SK-N-SH (cell line): ENCODE data around the gene PPM1E. TPM values are rescaled to one million over a fixed set of nuclear protein-coding genes. Genes with fewer than 3 reads are reported as not detected.

Source experiments
- CTCF ChIA-PET: fragments of 300-600, 350-600 bp; formaldehyde crosslinking; extraction: SDS; loops from one replicate; lab custom pipeline; 2021; lab: Yijun Ruan, JAX
- POLR2A ChIA-PET: fragments of 350-600 bp; sonication (Branson Sonifier 250); formaldehyde crosslinking; extraction: SDS; loops from one replicate; lab custom pipeline; 2020; ENCODE audit warnings: antibody characterized with exemption, inconsistent platforms; lab: Yijun Ruan, JAX
- DNase-seq: peaks from one replicate; pipeline ENCODE4 v3.0.0; 2012
- H2AFZ ChIP-seq: fragments of 200-600 bp; sonication (generic); 2 replicates; pipeline ENCODE4 v1.8.1; 2016; ENCODE audit warnings: antibody characterized with exemption, mild to moderate bottlenecking, low read depth
- H3F3A ChIP-seq: fragments of 200-600 bp; sonication (generic); replicated peaks from 2 replicates; pipeline ENCODE3; 2016; ENCODE audit warnings: antibody characterized with exemption, mild to moderate bottlenecking; ENCODE audit not compliant: insufficient read depth
- H3K27ac ChIP-seq, 2 experiments: fragments of 200-500 bp in 1 of 2; fragments of 200-600 bp in 1 of 2; sonication (Bioruptor generic) in 1 of 2; sonication (generic), shearing (Covaris generic) in 1 of 2; 2 replicates each; pipeline versions ENCODE4 v1.5.1 to v1.6.1; 2014 to 2016; ENCODE audit warnings: low read depth in 2 of 2, inconsistent platforms in 1 of 2, low read length in 1 of 2, mild to moderate bottlenecking in 1 of 2, mixed read lengths in 1 of 2
- H3K27me3 ChIP-seq: fragments of 200-600 bp; sonication (generic), shearing (Covaris generic); 2 replicates; pipeline ENCODE4 v1.6.1; 2016; ENCODE audit warnings: mixed run types; ENCODE audit not compliant: insufficient read depth
- H3K36me3 ChIP-seq, 2 experiments: fragments of 200-500 bp in 1 of 2; fragments of 200-600 bp in 1 of 2; sonication (Bioruptor generic) in 1 of 2; sonication (generic) in 1 of 2; replicated peaks in 1 of 2; 2 replicates each; pipeline versions ENCODE3 to v1.5.1; 2014 to 2016; ENCODE audit warnings: low read length in 1 of 2, mild to moderate bottlenecking in 1 of 2; ENCODE audit not compliant: insufficient read depth in 2 of 2, control insufficient read depth in 1 of 2
- H3K4me1 ChIP-seq, 2 experiments: fragments of 200-500 bp in 1 of 2; fragments of 200-600 bp in 1 of 2; sonication (Bioruptor generic) in 1 of 2; sonication (generic), shearing (Covaris generic) in 1 of 2; 2 replicates each; pipeline versions ENCODE4 v1.5.1 to v1.6.1; 2014 to 2016; ENCODE audit warnings: low read depth in 1 of 2, low read length in 1 of 2, mixed run types in 1 of 2; ENCODE audit not compliant: insufficient read depth in 2 of 2, control insufficient read depth in 1 of 2
- H3K4me2 ChIP-seq: fragments of 200-600 bp; sonication (generic), shearing (Covaris generic); 2 replicates; pipeline ENCODE4 v1.6.1; 2017; ENCODE audit warnings: mixed run types
- H3K4me3 ChIP-seq, 2 experiments: fragments of 200-500 bp in 1 of 2; fragments of 200-600 bp in 1 of 2; sonication (Bioruptor generic) in 1 of 2; sonication (generic), shearing (Covaris generic) in 1 of 2; 2 replicates each; pipeline versions ENCODE4 v1.5.1 to v1.8.1; 2014 to 2016; ENCODE audit warnings: low read depth in 2 of 2, inconsistent platforms in 1 of 2, low read length in 1 of 2, mild to moderate bottlenecking in 1 of 2, mixed read lengths in 1 of 2, moderate library complexity in 1 of 2
- H3K79me2 ChIP-seq: fragments of 200-600 bp; sonication (generic); 2 replicates; pipeline ENCODE4 v1.8.1; 2017; ENCODE audit warnings: mild to moderate bottlenecking; ENCODE audit not compliant: insufficient read depth
- H3K9ac ChIP-seq: fragments of 200-600 bp; sonication (generic); 2 replicates; pipeline ENCODE4 v1.6.1; 2017; ENCODE audit warnings: mixed run types
- H3K9me2 ChIP-seq: fragments of 200-600 bp; sonication (generic); 2 replicates; pipeline ENCODE4 v1.6.1; 2017; ENCODE audit warnings: mixed run types
- H3K9me3 ChIP-seq: fragments of 200-600 bp; sonication (generic); 2 replicates; pipeline ENCODE4 v1.6.1; 2017; ENCODE audit warnings: mixed run types, mild to moderate bottlenecking, moderate library complexity
- H4K20me1 ChIP-seq: fragments of 200-600 bp; sonication (generic); 2 replicates; pipeline ENCODE4 v1.6.1; 2017; ENCODE audit warnings: mild to moderate bottlenecking, mixed run types; ENCODE audit not compliant: insufficient read depth
- ELF1 ChIP-seq: IDR thresholded peaks from 2 replicates; pipeline ENCODE4 v1.4.0; 2012
- EP300 ChIP-seq, 2 experiments: IDR thresholded peaks; 2 replicates each; pipeline versions ENCODE4 v1.4.0 to v1.6.1; 2012; ENCODE audit warnings: borderline replicate concordance in 1 of 2, low read depth in 1 of 2, low read length in 1 of 2
- FOXM1 ChIP-seq: IDR thresholded peaks from 2 replicates; pipeline ENCODE4 v1.4.0; 2012; ENCODE audit warnings: low read depth, mild to moderate bottlenecking
- GATA2 ChIP-seq: sonication (generic); formaldehyde crosslinking; IDR thresholded peaks from 2 replicates; pipeline ENCODE4 v1.5.0; 2020; ENCODE audit warnings: mild to moderate bottlenecking, missing genetic modification reagents
- NFIC ChIP-seq: IDR thresholded peaks from 2 replicates; pipeline ENCODE4 v1.4.0; 2012; ENCODE audit warnings: borderline replicate concordance
- POLR2AphosphoS5 ChIP-seq: IDR thresholded peaks from 2 replicates; pipeline ENCODE4 v1.6.1; 2012; ENCODE audit warnings: low read depth, low read length
- RCOR1 ChIP-seq: fragments of 150-350 bp; IDR thresholded peaks from 2 replicates; pipeline ENCODE4 v1.6.1; 2017; ENCODE audit warnings: antibody characterized with exemption, low read length
- TEAD4 ChIP-seq: IDR thresholded peaks from 2 replicates; pipeline ENCODE4 v1.4.0; 2012; ENCODE audit warnings: mild to moderate bottlenecking, borderline replicate concordance; ENCODE audit not compliant: insufficient read depth
- YY1 ChIP-seq: IDR thresholded peaks from 2 replicates; pipeline ENCODE4 v1.4.0; 2012; ENCODE audit warnings: low read depth, mild to moderate bottlenecking
- WGBS: methylation state at CpG from one replicate; pipeline ENCODE4 v1.1.6; 2017; ENCODE audit warnings: low lambda C conversion rate; 5-methylcytosine and 5-hydroxymethylcytosine counted together
- polyA plus RNA-seq, 3 experiments: library from polyadenylated mRNA; depleted of rRNA; stranded (reverse); fragments of >200 nt; gene quantifications; 2 replicates each; pipeline ENCODE4 v1.2.3, GENCODE V29; 2012
- TF ChIP-seq, protein P1 (sequence below): fragments of 150-350 bp; IDR thresholded peaks from 2 replicates; pipeline ENCODE4 v1.6.1; 2016; ENCODE audit warnings: mild to moderate bottlenecking, low read depth, low read length
- TF ChIP-seq, protein P2 (sequence below): IDR thresholded peaks from 2 replicates; pipeline ENCODE4 v1.4.0; 2012; ENCODE audit warnings: low read depth, borderline replicate concordance

Gene PPM1E
- polyA plus RNA-seq, 1 of the 3 experiments (the other 2 are of a cell fraction): 0.08 TPM

- H3K9me3 ChIP-seq: no peaks in the 10 kb centered on the region
Measured at GRCh38 chr17:58779446-58779845, 23.8 kb downstream of the PPM1E start.

GRCh38 chr17:58783380-58783779, 27.7 kb downstream of the PPM1E start:
- no peak for DNase-seq
- no peaks in the 10 kb centered on the region for H3K36me3 ChIP-seq
- H3K9ac ChIP-seq: no peak overlapping the region
- H3K27me3 ChIP-seq: peaks cover 5% of the 10 kb centered on the region; the same call in 1 of the 2 replicates
- no peaks in the 10 kb centered on the region for H4K20me1 ChIP-seq
- no peaks in the 10 kb centered on the region for H3K79me2 ChIP-seq
- peaks cover 7 to 10% of the 10 kb centered on the region in 2 experiments; a peak in 3 of 4 replicates for H3K4me1 ChIP-seq
- no peaks in the 10 kb centered on the region for H3K9me3 ChIP-seq
- no peak overlapping the region for H3K4me2 ChIP-seq
- H3K27ac ChIP-seq: no peak overlapping the region
- no peak for TF ChIP-seq TEAD4
- TF ChIP-seq, protein P1, sequence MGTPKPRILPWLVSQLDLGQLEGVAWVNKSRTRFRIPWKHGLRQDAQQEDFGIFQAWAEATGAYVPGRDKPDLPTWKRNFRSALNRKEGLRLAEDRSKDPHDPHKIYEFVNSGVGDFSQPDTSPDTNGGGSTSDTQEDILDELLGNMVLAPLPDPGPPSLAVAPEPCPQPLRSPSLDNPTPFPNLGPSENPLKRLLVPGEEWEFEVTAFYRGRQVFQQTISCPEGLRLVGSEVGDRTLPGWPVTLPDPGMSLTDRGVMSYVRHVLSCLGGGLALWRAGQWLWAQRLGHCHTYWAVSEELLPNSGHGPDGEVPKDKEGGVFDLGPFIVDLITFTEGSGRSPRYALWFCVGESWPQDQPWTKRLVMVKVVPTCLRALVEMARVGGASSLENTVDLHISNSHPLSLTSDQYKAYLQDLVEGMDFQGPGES: no peak
- peak; percentile 67 for TF ChIP-seq NFIC
- TF ChIP-seq YY1: no peak
- TF ChIP-seq, protein P2, sequence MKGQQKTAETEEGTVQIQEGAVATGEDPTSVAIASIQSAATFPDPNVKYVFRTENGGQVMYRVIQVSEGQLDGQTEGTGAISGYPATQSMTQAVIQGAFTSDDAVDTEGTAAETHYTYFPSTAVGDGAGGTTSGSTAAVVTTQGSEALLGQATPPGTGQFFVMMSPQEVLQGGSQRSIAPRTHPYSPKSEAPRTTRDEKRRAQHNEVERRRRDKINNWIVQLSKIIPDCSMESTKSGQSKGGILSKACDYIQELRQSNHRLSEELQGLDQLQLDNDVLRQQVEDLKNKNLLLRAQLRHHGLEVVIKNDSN: no peak
- no peak for TF ChIP-seq ELF1
- TF ChIP-seq POLR2AphosphoS5: no peak
- no peak for TF ChIP-seq FOXM1
- ChIA-PET CTCF (interaction anchor here (0.8 to 2.2 kb wide), 5 partner anchors 11 to 265 kb away, joined by 3 to 7 read pairs (median 3); no protein-coding TSS in a partner anchor), POLR2A (no interaction called here)
- no peaks in the 10 kb centered on the region for H3K9me2 ChIP-seq
- WGBS: 78% methylated on average over 4 of the region's 4 CpGs
- H3F3A ChIP-seq: peaks cover 15% of the 10 kb centered on the region
- H3K4me3 ChIP-seq: no peak overlapping the region
- H2AFZ ChIP-seq: no peak overlapping the region

More at GRCh38 chr17:58779446-58779845, 23.8 kb downstream of the PPM1E start:
- Histone ChIP-seq H3K9ac (no peak overlapping the region), H3K4me2 (no peak overlapping the region), H3K4me3 (no peak overlapping the region), H3K36me3 (no peaks in the 10 kb centered on the region), H2AFZ (no peak overlapping the region), H3K27ac (no peak overlapping the region), H3K27me3 (no peaks in the 10 kb centered on the region), H3K4me1 (no peaks in the 10 kb centered on the region), H3F3A (peaks cover 6% of the 10 kb centered on the region), H3K79me2 (no peaks in the 10 kb centered on the region), H3K9me2 (no peaks in the 10 kb centered on the region), H4K20me1 (no peaks in the 10 kb centered on the region)
- ChIA-PET POLR2A (interaction anchor here (0.5 kb wide), 1 partner anchor 83 kb away, joined by 3 read pairs; no protein-coding TSS in a partner anchor), CTCF (interaction anchor here (2.0 kb wide), 1 partner anchor 21 kb away, joined by 4 read pairs; no protein-coding TSS in a partner anchor)
- DNase-seq: peak; percentile 24
- 10% methylated on average over 1 of the region's 1 CpG for WGBS
- TF ChIP-seq GATA2 (CRISPR knock-in tag) (peak; percentile 24; the same call in 1 of the 2 replicates), RCOR1 (peak; percentile 71), EP300 (IDR thresholded peaks at IDR 0.05; ENCODE audit: borderline replicate concordance in 1 of 2, low read depth in 1 of 2, low read length in 1 of 2) (peak in 1 of 2 experiments; percentile 42; a peak in 2 of 4 replicates), TEAD4 (no peak)
